Mesenchymal stem cell (in vitro differentiated cells and primary cell): ENCODE results near the gene C1orf198.

Experiments
- DNase-seq: peaks from one replicate; pipeline ENCODE4 v3.0.0-alpha.2; 2013
- H2AFZ ChIP-seq: one replicate; pipeline ENCODE4 v1.6.1; 2013; ENCODE audit warnings: low read depth, mild to moderate bottlenecking, control low read depth, inconsistent platforms, low read length, moderate library complexity
- H2AK5ac ChIP-seq: 2 replicates; pipeline ENCODE4 v1.6.1; 2013; ENCODE audit warnings: low read length, moderate library complexity, mild to moderate bottlenecking, inconsistent platforms; ENCODE audit not compliant: severe bottlenecking
- H2BK120ac ChIP-seq: one replicate; pipeline ENCODE4 v1.6.1; 2013; ENCODE audit warnings: low read depth, mild to moderate bottlenecking, inconsistent platforms, low read length, moderate library complexity
- H2BK12ac ChIP-seq, 2 experiments: one replicate each; pipeline ENCODE4 v1.6.1; 2013; ENCODE audit warnings: inconsistent platforms in 2 of 2, low read length in 2 of 2, mild to moderate bottlenecking in 2 of 2, moderate library complexity in 2 of 2, control low read depth in 1 of 2
- H2BK15ac ChIP-seq: one replicate; pipeline ENCODE4 v1.6.1; 2013; ENCODE audit warnings: mild to moderate bottlenecking, low read depth, inconsistent platforms; ENCODE audit not compliant: poor library complexity, severe bottlenecking
- H2BK5ac ChIP-seq: 2 replicates; pipeline ENCODE4 v1.6.1; 2013; ENCODE audit warnings: low read depth, mild to moderate bottlenecking, low read length, control low read depth, inconsistent platforms; ENCODE audit not compliant: poor library complexity, severe bottlenecking
- H3K14ac ChIP-seq, 2 experiments: one replicate each; pipeline ENCODE4 v1.6.1; 2013; ENCODE audit warnings: inconsistent platforms in 2 of 2, low read length in 2 of 2, control low read depth in 1 of 2, mild to moderate bottlenecking in 1 of 2, moderate library complexity in 1 of 2
- H3K18ac ChIP-seq, 2 experiments: one replicate each; pipeline ENCODE4 v1.6.1; 2013; ENCODE audit warnings: inconsistent platforms in 2 of 2, low read length in 2 of 2, control low read depth in 1 of 2, low read depth in 1 of 2, mild to moderate bottlenecking in 1 of 2
- H3K23ac ChIP-seq, 2 experiments: one replicate each; pipeline ENCODE4 v1.6.1; 2013; ENCODE audit warnings: inconsistent platforms in 2 of 2, low read length in 2 of 2, mild to moderate bottlenecking in 2 of 2, moderate library complexity in 2 of 2, control low read depth in 1 of 2
- H3K27ac ChIP-seq: 2 replicates; pipeline ENCODE4 v1.5.1; 2013; ENCODE audit warnings: mild to moderate bottlenecking, moderate library complexity, low read length, control low read depth, inconsistent platforms; ENCODE audit not compliant: poor library complexity, severe bottlenecking
- H3K27me3 ChIP-seq, 2 experiments: 2 replicates each; pipeline versions ENCODE4 v1.6.1 to v1.7.0; 2013; ENCODE audit warnings: low read length in 2 of 2, mild to moderate bottlenecking in 2 of 2, moderate library complexity in 2 of 2, control low read depth in 1 of 2, inconsistent platforms in 1 of 2; ENCODE audit not compliant: control insufficient read depth in 1 of 2, insufficient read depth in 1 of 2
- H3K36me3 ChIP-seq, 2 experiments: 2 replicates each; pipeline versions ENCODE4 v1.6.1 to v1.7.0; 2013; ENCODE audit warnings: low read length in 2 of 2, control low read depth in 1 of 2, inconsistent platforms in 1 of 2, low read depth in 1 of 2, mild to moderate bottlenecking in 1 of 2; ENCODE audit not compliant: insufficient read depth in 2 of 2, control insufficient read depth in 1 of 2
- H3K4ac ChIP-seq, 2 experiments: one replicate each; pipeline ENCODE4 v1.6.1; 2013; ENCODE audit warnings: inconsistent platforms in 2 of 2, low read length in 2 of 2, mild to moderate bottlenecking in 2 of 2, moderate library complexity in 2 of 2, control low read depth in 1 of 2, low read depth in 1 of 2
- H3K4me1 ChIP-seq: 2 replicates; pipeline ENCODE4 v1.6.1; 2013; ENCODE audit warnings: low read depth, low read length, control low read depth; ENCODE audit not compliant: control insufficient read depth, insufficient read depth
- H3K4me2 ChIP-seq: 2 replicates; pipeline ENCODE4 v1.6.1; 2013; ENCODE audit warnings: low read length, mild to moderate bottlenecking, inconsistent platforms; ENCODE audit not compliant: poor library complexity, severe bottlenecking
- H3K4me3 ChIP-seq, 2 experiments: 2 replicates each; pipeline versions ENCODE4 v1.5.1 to v1.7.0; 2013; ENCODE audit warnings: low read length in 2 of 2, mild to moderate bottlenecking in 2 of 2, control low read depth in 1 of 2, low read depth in 1 of 2; ENCODE audit not compliant: insufficient read depth in 1 of 2
- H3K79me1 ChIP-seq: replicated peaks from 2 replicates; pipeline ENCODE4 v1.6.1; 2013; ENCODE audit warnings: mild to moderate bottlenecking, control low read depth, low read length, inconsistent platforms; ENCODE audit not compliant: poor library complexity, severe bottlenecking
- H3K9ac ChIP-seq: 2 replicates; pipeline ENCODE4 v1.7.0; 2013; ENCODE audit warnings: mild to moderate bottlenecking, low read length, moderate library complexity
- H3K9me3 ChIP-seq: 2 replicates; pipeline ENCODE4 v1.7.0; 2013; ENCODE audit warnings: mild to moderate bottlenecking, low read length; ENCODE audit not compliant: control insufficient read depth
- H4K8ac ChIP-seq: one replicate; pipeline ENCODE4 v1.6.1; 2013; ENCODE audit warnings: inconsistent platforms, mild to moderate bottlenecking, low read length, moderate library complexity
- H4K91ac ChIP-seq: one replicate; pipeline ENCODE4 v1.6.1; 2013; ENCODE audit warnings: mild to moderate bottlenecking, low read length, inconsistent platforms
- WGBS: methylation state at CpG from one replicate; pipeline ENCODE4 v1.1.7; 2013; ENCODE audit warnings: mixed read lengths; 5-methylcytosine and 5-hydroxymethylcytosine counted together

C1orf198 gene

DNA sequence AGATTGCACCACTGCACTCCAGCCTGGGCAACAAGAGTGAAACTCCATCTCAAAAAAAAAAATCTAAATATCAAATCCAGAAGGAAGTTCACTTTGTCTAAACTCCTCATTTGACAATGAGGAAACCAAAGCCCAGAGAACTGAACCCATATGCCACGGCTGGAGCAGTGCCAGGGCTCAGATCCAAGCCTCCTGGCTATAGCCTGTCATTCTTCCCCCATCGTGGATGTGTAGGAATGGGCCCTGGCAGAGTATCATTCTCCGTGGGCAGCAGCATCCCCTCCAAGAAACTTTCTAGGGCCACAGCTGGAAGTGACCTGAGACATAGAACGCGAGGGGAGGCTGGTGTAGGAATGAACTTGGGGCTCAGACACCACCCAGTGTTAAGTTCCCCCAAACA is 73.9 kb downstream of the C1orf198 start:
- Histone ChIP-seq H3K4me1 (no peaks in the 10 kb centered on the region), H3K27ac (no peak overlapping the region), H2AFZ (no peak overlapping the region), H2BK120ac (no peak overlapping the region), H2BK12ac (no peak overlapping the region), H3K4me3 (no peak overlapping the region), H3K9me3 (no peaks in the 10 kb centered on the region), H3K14ac (no peak overlapping the region), H2BK15ac (no peak overlapping the region), H3K4ac (no peak overlapping the region), H3K23ac (no peak overlapping the region), H4K8ac (no peak overlapping the region), H3K18ac (no peak overlapping the region), H3K36me3 (no peaks in the 10 kb centered on the region), H3K4me2 (no peak overlapping the region), H3K9ac (no peak overlapping the region), H3K27me3 (peaks cover 5 to 18% of the 10 kb centered on the region in 2 experiments), H2BK5ac (no peak overlapping the region), H2AK5ac (no peak overlapping the region), H3K79me1 (no peaks in the 10 kb centered on the region), H4K91ac (no peak overlapping the region)
- no peak for DNase-seq
- WGBS, result 75% methylated on average over 5 of the region's 5 CpGs

DNA sequence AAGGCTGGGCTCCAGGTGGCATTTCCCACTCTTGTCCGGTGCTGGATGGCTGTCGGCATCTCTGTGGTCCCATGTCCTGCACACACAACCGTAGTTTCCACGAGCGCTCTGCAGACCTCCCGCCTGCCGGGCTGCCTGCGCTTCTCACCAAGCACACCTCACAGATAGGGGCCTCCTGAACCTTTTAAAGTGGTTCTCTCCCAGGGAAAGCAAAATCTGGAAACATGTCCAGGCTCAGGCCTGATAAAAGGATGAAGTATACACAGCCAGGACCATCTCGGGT is 74.9 kb downstream of the C1orf198 start:
- no peaks in the 10 kb centered on the region for H3K79me1 ChIP-seq
- peaks cover 10 to 15% of the 10 kb centered on the region in 2 experiments for H3K27me3 ChIP-seq
- H4K91ac ChIP-seq, result no peak overlapping the region
- H2BK15ac ChIP-seq, result no peak overlapping the region
- no peak overlapping the region for H2BK120ac ChIP-seq
- H3K18ac ChIP-seq, result no peak overlapping the region
- no peak overlapping the region for H2BK5ac ChIP-seq
- H3K4ac ChIP-seq, result no peak overlapping the region
- no peak overlapping the region for H2BK12ac ChIP-seq
- no peak overlapping the region for H3K23ac ChIP-seq
- no peak overlapping the region for H3K9ac ChIP-seq
- H2AFZ ChIP-seq, result no peak overlapping the region
- no peak overlapping the region for H3K27ac ChIP-seq
- H4K8ac ChIP-seq, result no peak overlapping the region
- H3K14ac ChIP-seq, result no peak overlapping the region
- DNase-seq, result no peak
- H3K36me3 ChIP-seq, result no peaks in the 10 kb centered on the region
- H3K4me2 ChIP-seq, result no peak overlapping the region
- no peak overlapping the region for H3K4me3 ChIP-seq
- no peaks in the 10 kb centered on the region for H3K4me1 ChIP-seq
- H3K9me3 ChIP-seq, result no peaks in the 10 kb centered on the region
- no peak overlapping the region for H2AK5ac ChIP-seq
- WGBS, result 92% methylated on average over 9 of the region's 9 CpGs

DNA sequence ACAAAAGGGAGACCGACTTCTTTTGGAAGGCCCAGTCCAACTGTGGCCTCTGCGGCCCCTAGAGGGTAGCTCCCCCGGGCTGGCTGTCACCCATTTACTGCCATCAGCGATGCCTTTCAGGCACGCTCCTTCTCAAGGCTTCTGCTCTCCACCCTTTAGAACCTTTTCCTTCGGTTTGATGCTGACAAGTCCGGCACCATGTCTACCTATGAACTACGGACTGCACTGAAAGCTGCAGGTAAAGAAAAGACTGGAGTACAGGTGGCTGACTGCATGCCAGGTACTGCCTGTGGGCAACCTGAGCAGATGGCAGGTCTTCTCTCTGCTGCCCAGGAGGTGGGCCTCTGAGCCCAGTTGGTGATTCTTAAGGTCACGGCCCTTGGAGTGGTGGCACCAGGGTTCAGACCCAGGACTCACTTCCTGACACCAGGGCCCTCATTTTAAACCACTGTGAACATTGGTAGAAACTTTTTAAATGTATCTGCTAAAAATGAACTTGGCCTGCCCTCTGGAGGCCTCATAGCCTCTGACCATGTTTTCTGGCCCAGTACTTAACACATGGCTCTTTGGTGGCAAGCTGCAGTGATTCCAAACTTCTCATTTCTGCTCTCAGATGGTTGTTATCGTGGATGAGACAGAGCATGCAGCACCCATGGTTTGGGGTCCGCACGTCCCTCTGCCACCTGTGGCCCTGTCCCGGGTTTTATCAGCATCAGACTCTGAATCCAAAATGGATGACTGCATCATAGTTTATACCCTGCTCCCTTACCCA is 75.4 kb downstream of the C1orf198 start:
- Histone ChIP-seq H3K79me1 (no peaks in the 10 kb centered on the region), H3K36me3 (no peaks in the 10 kb centered on the region), H3K4me3 (no peak overlapping the region), H3K9ac (no peak overlapping the region), H3K23ac (no peak overlapping the region), H3K27me3 (peaks cover 10 to 20% of the 10 kb centered on the region in 2 experiments), H3K14ac (no peak overlapping the region), H2BK15ac (no peak overlapping the region), H2BK120ac (no peak overlapping the region), H3K18ac (no peak overlapping the region), H2AK5ac (no peak overlapping the region), H3K9me3 (no peaks in the 10 kb centered on the region), H3K4me2 (no peak overlapping the region), H2AFZ (no peak overlapping the region), H3K4me1 (no peaks in the 10 kb centered on the region), H3K27ac (no peak overlapping the region), H4K91ac (no peak overlapping the region), H2BK5ac (no peak overlapping the region), H2BK12ac (no peak overlapping the region), H4K8ac (no peak overlapping the region), H3K4ac (no peak overlapping the region)
- 87% methylated on average over 11 of the region's 13 CpGs for WGBS
- DNase-seq, result peak; percentile 20

DNA sequence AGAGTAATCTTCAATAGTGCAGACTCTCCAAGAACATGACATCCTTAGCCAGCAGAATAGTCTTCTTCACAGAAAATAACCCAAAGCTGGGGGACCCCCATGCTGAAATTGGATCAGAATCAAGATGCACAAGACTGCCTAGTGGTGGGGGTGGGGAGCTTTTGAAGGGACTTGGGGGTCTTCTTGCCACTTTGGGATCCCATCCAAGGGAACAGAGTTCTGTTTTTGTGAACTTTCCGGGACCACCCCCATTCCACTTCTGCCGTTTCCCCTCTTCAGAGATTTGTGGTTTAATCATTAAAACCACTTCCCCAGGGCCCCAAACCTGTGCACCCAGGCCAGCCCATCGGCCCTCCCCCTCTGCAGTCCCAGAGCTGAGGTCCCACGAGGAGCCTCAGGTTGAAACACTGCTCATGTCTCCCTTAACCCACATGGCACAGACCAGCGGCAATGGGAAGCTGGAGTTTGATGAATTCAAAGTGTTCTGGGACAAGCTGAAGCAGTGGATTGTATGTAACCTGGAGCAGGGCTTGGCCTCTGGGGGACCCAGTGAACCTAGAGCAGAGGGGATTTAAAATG is 76.2 kb downstream of the C1orf198 start:
- Histone ChIP-seq H3K27ac (no peak overlapping the region), H3K4me3 (no peak overlapping the region), H2AFZ (no peak overlapping the region), H3K9me3 (no peaks in the 10 kb centered on the region), H3K14ac (no peak overlapping the region), H2BK120ac (no peak overlapping the region), H3K9ac (no peak overlapping the region), H3K4ac (no peak overlapping the region), H4K8ac (no peak overlapping the region), H3K27me3 (peaks cover 10 to 21% of the 10 kb centered on the region in 2 experiments), H3K4me1 (no peaks in the 10 kb centered on the region), H2BK12ac (no peak overlapping the region), H3K36me3 (no peaks in the 10 kb centered on the region), H4K91ac (no peak overlapping the region), H3K23ac (no peak overlapping the region), H2AK5ac (no peak overlapping the region), H3K4me2 (no peak overlapping the region), H2BK5ac (no peak overlapping the region), H3K18ac (no peak overlapping the region), H3K79me1 (no peaks in the 10 kb centered on the region), H2BK15ac (no peak overlapping the region)
- DNase-seq, result no peak
- 78% methylated on average over 4 of the region's 5 CpGs for WGBS
